Hepatocyte (in vitro differentiated cells): ENCODE results near the gene SCO1.

Experiments used
- CTCF ChIP-seq: fragments of 200-600 bp; sonication (generic); IDR thresholded peaks from 2 replicates; pipeline ENCODE4 v1.5.1; 2016; ENCODE audit warnings: antibody characterized with exemption, mild to moderate bottlenecking; ENCODE audit not compliant: poor library complexity
- EZH2 ChIP-seq: fragments of 200-600 bp; sonication (generic); IDR thresholded peaks from 2 replicates; pipeline ENCODE4 v1.6.1; 2016; ENCODE audit warnings: antibody characterized with exemption, mild to moderate bottlenecking, borderline replicate concordance
- EZH2phosphoT487 ChIP-seq: fragments of 200-600 bp; sonication (generic); IDR thresholded peaks from one replicate; pipeline ENCODE4 v1.6.1; 2018; ENCODE audit warnings: antibody characterized with exemption, mild to moderate bottlenecking, low read depth, moderate library complexity; ENCODE audit not compliant: unreplicated experiment, severe bottlenecking

DNA sequence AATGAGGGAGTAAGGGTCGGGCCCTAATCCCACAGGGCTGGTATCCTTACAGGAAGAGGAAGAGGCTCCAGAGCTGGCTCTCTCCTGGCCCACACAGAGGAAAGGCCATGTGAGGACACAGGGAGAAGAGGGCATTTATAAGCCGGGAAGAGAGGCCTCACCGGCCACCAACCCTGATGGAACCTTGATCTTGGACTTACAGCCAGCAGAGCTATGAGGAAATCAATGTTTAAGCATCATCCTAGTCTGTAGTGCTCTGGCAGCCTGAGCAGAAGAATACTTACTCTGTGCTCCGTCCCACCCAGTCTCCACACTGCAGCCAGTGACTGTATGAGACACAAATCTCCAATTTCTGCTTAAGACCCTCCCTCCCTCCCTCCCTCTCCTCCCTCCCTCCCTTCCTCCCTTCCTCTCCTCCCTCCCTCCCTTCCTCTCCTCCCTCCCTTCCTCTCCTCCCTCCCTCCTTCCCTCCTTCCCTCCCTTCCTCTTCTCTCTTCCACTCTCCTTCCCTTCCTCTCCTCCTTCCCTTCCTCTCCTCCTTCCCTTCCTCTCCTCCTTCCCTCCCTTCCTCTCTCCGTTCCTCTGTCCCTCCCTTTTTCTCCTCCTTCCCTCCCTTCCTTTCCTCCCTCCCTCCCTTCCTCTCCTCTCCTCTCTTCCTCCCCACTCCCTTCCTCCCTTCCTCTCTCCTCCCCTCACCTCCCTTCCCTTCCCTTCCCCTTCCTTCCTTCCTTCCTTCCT lies 41.4 kb upstream of the SCO1 start:
- TF ChIP-seq CTCF (no peak), EZH2phosphoT487 (no peak), EZH2 (no peak)
